COR-L47 (cell line): ENCODE results near the gene DLL1.
A peak's percentile ranks its signal among the peaks of the same experiment; 100 is the strongest.
"Not testable (repeated sequence)": the region's sequence is repeated elsewhere in the genome, so short reads cannot be mapped to it uniquely, and the experiment has no call there.

Experiments used
- DNase-seq: peaks from one replicate; lab custom pipeline; 2025; lab: John Stamatoyannopoulos, UW

DLL1 gene

GRCh38 chr6:170290296-170291128 is at the start of gene DLL1:
TSS of gene DLL1 (minus strand) at chr6:170291078. CDS start at chr6:170290139, 939 bp downstream.
- peak; percentile 62 for DNase-seq

GRCh38 chr6:170335199-170335598 is 44.3 kb upstream of the DLL1 start:
- DNase-seq, result not testable (repeated sequence)

- DNase-seq, result no peak
Observed at GRCh38 chr6:170329321-170329720, 38.4 kb upstream of the DLL1 start.

- DNase-seq, result no peak
Observed at GRCh38 chr6:170317718-170318117, 26.8 kb upstream of the DLL1 start.

GRCh38 chr6:170317076-170317475 is 26.2 kb upstream of the DLL1 start:
- no peak for DNase-seq

- no peak for DNase-seq
Observed at GRCh38 chr6:170316071-170316470, 25.2 kb upstream of the DLL1 start.

GRCh38 chr6:170314983-170315382 is 24.1 kb upstream of the DLL1 start:
- DNase-seq, result no peak

GRCh38 chr6:170313716-170314295 is 22.9 kb upstream of the DLL1 start:
- DNase-seq, result no peak

- no peak for DNase-seq
Observed at GRCh38 chr6:170312876-170313275, 22.0 kb upstream of the DLL1 start.

- no peak for DNase-seq
Observed at GRCh38 chr6:170311696-170312095, 20.8 kb upstream of the DLL1 start.

- DNase-seq, result no peak
Observed at GRCh38 chr6:170308761-170309160, 17.9 kb upstream of the DLL1 start.

- DNase-seq, result no peak
Observed at GRCh38 chr6:170307080-170307545, 16.2 kb upstream of the DLL1 start.

GRCh38 chr6:170306324-170307079 is 15.6 kb upstream of the DLL1 start, which contains the start of gene FAM120B:
TSS of gene FAM120B (plus strand) at chr6:170306758. CDS start at chr6:170317391, 10,633 bp downstream.
- peak; percentile 83 for DNase-seq

- no peak for DNase-seq
Observed at GRCh38 chr6:170305805-170306323, 15.0 kb upstream of the DLL1 start.

GRCh38 chr6:170301184-170301583 is 10.3 kb upstream of the DLL1 start:
- DNase-seq, result no peak

- no peak for DNase-seq
Observed at GRCh38 chr6:170298688-170299087, 7.8 kb upstream of the DLL1 start.

- no peak for DNase-seq
Observed at GRCh38 chr6:170297576-170298330, 6.9 kb upstream of the DLL1 start.

GRCh38 chr6:170296746-170297575 is 6.1 kb upstream of the DLL1 start:
- DNase-seq, result no peak

- DNase-seq, result no peak
Observed at GRCh38 chr6:170296423-170296745, 5.5 kb upstream of the DLL1 start.

- peak; percentile 32 for DNase-seq
Observed at GRCh38 chr6:170295510-170296422, 4.9 kb upstream of the DLL1 start.
